ENCODE data around the gene UBQLN4. TPM values are rescaled to one million over a fixed set of nuclear protein-coding genes. Genes with fewer than 3 reads are reported as not detected.
A peak's percentile ranks its signal among the peaks of the same experiment; 100 is the strongest.

UBQLN4 gene
- total and polyA plus RNA-seq, 2 of the 4 experiments (the other 2 are of a cell fraction): 8.8 to 21.6 TPM

DNA sequence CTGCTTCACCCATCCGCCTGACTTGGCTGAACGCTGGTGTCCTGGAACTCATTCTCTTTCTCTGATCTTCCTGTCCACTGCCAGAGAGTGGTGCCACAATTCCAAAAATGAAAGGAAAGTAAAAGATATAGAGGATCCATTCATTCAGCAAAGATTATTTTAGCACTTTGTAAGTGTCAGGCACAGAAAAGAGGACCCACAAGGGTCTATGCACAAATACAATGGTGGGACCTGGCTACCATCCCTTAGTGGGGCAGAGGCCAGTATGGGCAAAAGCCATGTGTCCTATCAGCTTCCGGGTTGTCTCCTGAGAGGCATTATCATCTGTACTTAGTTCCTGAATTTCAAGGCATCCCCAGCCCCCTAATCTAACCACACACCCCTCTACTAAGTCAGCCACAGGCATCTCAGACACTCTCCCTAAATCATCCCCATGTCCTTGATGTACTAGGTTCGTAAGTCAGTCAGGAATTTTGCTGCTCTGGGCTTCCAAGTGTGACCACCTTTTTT is 51.9 kb downstream of the UBQLN4 start:
- in situ Hi-C loops (cut with MboI; ENCODE audit: low sequenced_read_pairs) (no loop called here), intact Hi-C loops (cut with micrococcal nuclease) (no loop called here), dilution Hi-C loops (cut with HindIII; ENCODE audit: low sequenced_read_pairs, unreplicated experiment) (no loop called here)
- 0 out of 2 replicates have a peak, but pooled peaks cover 1% of the 10 kb centered on the region for H3K36me3 ChIP-seq (ENCODE audit: control insufficient read depth, insufficient read depth, low read length)
- H2BK120ac ChIP-seq (ENCODE audit: low read depth, low read length): no peak overlapping the region
- H3K56ac ChIP-seq (ENCODE audit: extremely low read depth, insufficient read depth, low read length): no peak overlapping the region
- no peak overlapping the region for H4K8ac ChIP-seq (ENCODE audit: low read depth in 2 of 2, low read length in 2 of 2)
- BruUV-seq (replicated peaks): no TSS peak
- H3K23ac ChIP-seq (ENCODE audit: low read depth, low read length): no peak overlapping the region
- H2AK9ac ChIP-seq (replicated peaks; ENCODE audit: low read depth, low read length, poor library complexity): no peak overlapping the region
- no peak overlapping the region for H2BK5ac ChIP-seq (ENCODE audit: low read depth, low read length, poor library complexity, severe bottlenecking)
- H2BK15ac ChIP-seq (ENCODE audit: low read depth, low read length): no peak overlapping the region
- no CpG with 5 or more reads among the region's 4 CpGs for WGBS, 2 experiments (ENCODE audit: extremely low coverage in 2 of 2, insufficient read length in 1 of 2)
- no peak overlapping the region for H3K4me3 ChIP-seq (ENCODE audit: insufficient read depth, low read depth, low read length)
- H3K79me1 ChIP-seq (ENCODE audit: low read depth in 1 of 2, low read length in 2 of 2): no peaks in the 10 kb centered on the region
- CTCF ChIA-PET: interaction anchor here (0.5 to 1.0 kb wide), 2 partner anchors 12 to 162 kb away, joined by 3 read pairs; no protein-coding TSS in a partner anchor
- no peak overlapping the region for H3K4ac ChIP-seq (ENCODE audit: low read depth, low read length)
- H3K4me1 ChIP-seq (ENCODE audit: control insufficient read depth, insufficient read depth, low read length): peaks cover 5% of the 10 kb centered on the region; the same call in 1 of the 2 replicates
- H3K9me1 ChIP-seq (ENCODE audit: insufficient read depth, low read length): no peaks in the 10 kb centered on the region
- ATAC-seq (ENCODE audit: low read depth) (peak; percentile 25; the same call in 1 of the 2 replicates), DNase-seq (no peak)
- no peak overlapping the region for H3K18ac ChIP-seq (ENCODE audit: low read depth, low read length)
- no peak overlapping the region for H3K9ac ChIP-seq (ENCODE audit: low read depth, low read length)
- POLR2A ChIA-PET (ENCODE audit: unreplicated experiment): no interaction called here
- H3K27ac ChIP-seq (ENCODE audit: insufficient read depth, low read length): no peak overlapping the region
- TF ChIP-seq, protein P1, sequence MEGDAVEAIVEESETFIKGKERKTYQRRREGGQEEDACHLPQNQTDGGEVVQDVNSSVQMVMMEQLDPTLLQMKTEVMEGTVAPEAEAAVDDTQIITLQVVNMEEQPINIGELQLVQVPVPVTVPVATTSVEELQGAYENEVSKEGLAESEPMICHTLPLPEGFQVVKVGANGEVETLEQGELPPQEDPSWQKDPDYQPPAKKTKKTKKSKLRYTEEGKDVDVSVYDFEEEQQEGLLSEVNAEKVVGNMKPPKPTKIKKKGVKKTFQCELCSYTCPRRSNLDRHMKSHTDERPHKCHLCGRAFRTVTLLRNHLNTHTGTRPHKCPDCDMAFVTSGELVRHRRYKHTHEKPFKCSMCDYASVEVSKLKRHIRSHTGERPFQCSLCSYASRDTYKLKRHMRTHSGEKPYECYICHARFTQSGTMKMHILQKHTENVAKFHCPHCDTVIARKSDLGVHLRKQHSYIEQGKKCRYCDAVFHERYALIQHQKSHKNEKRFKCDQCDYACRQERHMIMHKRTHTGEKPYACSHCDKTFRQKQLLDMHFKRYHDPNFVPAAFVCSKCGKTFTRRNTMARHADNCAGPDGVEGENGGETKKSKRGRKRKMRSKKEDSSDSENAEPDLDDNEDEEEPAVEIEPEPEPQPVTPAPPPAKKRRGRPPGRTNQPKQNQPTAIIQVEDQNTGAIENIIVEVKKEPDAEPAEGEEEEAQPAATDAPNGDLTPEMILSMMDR (conservative IDR thresholded peaks at IDR 0.05; ENCODE audit: low read depth, low read length): no peak
- no peak for TF ChIP-seq NFE2L2 (IDR thresholded peaks at IDR 0.05; ENCODE audit: low read depth, low read length)
- TF ChIP-seq CHD1 (IDR thresholded peaks at IDR 0.05; ENCODE audit: low read depth, low read length): no peak
- TF ChIP-seq POLR2A (IDR thresholded peaks at IDR 0.05; ENCODE audit: low read depth, low read length): no peak
- no peak for TF ChIP-seq CEBPB (IDR thresholded peaks at IDR 0.05; ENCODE audit: low read depth, low read length)
- TF ChIP-seq FOS (IDR thresholded peaks at IDR 0.05; ENCODE audit: low read depth, low read length): no peak
- TF ChIP-seq, protein P2, sequence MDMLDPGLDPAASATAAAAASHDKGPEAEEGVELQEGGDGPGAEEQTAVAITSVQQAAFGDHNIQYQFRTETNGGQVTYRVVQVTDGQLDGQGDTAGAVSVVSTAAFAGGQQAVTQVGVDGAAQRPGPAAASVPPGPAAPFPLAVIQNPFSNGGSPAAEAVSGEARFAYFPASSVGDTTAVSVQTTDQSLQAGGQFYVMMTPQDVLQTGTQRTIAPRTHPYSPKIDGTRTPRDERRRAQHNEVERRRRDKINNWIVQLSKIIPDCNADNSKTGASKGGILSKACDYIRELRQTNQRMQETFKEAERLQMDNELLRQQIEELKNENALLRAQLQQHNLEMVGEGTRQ (IDR thresholded peaks at IDR 0.05; ENCODE audit: low read depth, low read length): no peak
- TF ChIP-seq SMC3 (IDR thresholded peaks at IDR 0.05; ENCODE audit: low read depth, low read length): no peak
- no peak for TF ChIP-seq BHLHE40 (IDR thresholded peaks at IDR 0.05; ENCODE audit: low read depth, low read length)
- TF ChIP-seq, protein P3, sequence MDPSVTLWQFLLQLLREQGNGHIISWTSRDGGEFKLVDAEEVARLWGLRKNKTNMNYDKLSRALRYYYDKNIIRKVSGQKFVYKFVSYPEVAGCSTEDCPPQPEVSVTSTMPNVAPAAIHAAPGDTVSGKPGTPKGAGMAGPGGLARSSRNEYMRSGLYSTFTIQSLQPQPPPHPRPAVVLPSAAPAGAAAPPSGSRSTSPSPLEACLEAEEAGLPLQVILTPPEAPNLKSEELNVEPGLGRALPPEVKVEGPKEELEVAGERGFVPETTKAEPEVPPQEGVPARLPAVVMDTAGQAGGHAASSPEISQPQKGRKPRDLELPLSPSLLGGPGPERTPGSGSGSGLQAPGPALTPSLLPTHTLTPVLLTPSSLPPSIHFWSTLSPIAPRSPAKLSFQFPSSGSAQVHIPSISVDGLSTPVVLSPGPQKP (IDR thresholded peaks at IDR 0.05; ENCODE audit: borderline replicate concordance, low read depth, low read length): no peak
- no peak for TF ChIP-seq RFX5 (IDR thresholded peaks at IDR 0.05; ENCODE audit: low read depth, low read length)
- no peak for TF ChIP-seq MAFK (IDR thresholded peaks at IDR 0.05; ENCODE audit: low read depth, low read length)
- no peak for TF ChIP-seq MAZ (IDR thresholded peaks at IDR 0.05; ENCODE audit: borderline replicate concordance, low read depth, low read length)
- TF ChIP-seq MXI1 (IDR thresholded peaks at IDR 0.05; ENCODE audit: borderline replicate concordance, low read depth, low read length): no peak
- no peak for TF ChIP-seq RCOR1 (IDR thresholded peaks at IDR 0.05; ENCODE audit: insufficient replicate concordance, low read length)
- no peak for TF ChIP-seq RAD21 (IDR thresholded peaks at IDR 0.05; ENCODE audit: low read length)
- H3K9me3 ChIP-seq (ENCODE audit: control insufficient read depth, insufficient read depth, low read length): no peaks in the 10 kb centered on the region
- peak overlapping the region; percentile 5 for H2AFZ ChIP-seq (replicated peaks; ENCODE audit: low read length, poor library complexity)
- no peak overlapping the region for H4K5ac ChIP-seq (ENCODE audit: low read depth, low read length)
- no peak overlapping the region for H3K4me2 ChIP-seq (ENCODE audit: low read depth, low read length)
- H3K14ac ChIP-seq (replicated peaks; ENCODE audit: low read depth, low read length): no peak overlapping the region
- H4K20me1 ChIP-seq (ENCODE audit: insufficient read depth, low read length): no peaks in the 10 kb centered on the region
- H4K91ac ChIP-seq (ENCODE audit: insufficient read depth, low read depth, low read length): no peak overlapping the region
- no peak overlapping the region for H2BK20ac ChIP-seq (ENCODE audit: low read depth, low read length)
- H2AK5ac ChIP-seq (ENCODE audit: low read depth, low read length): no peak overlapping the region
- no peaks in the 10 kb centered on the region for H3K27me3 ChIP-seq (ENCODE audit: control insufficient read depth, insufficient read depth, low read length)
